KG1 (cell line): ENCODE measurements around the gene NEK4.
"Not testable (repeated sequence)": the region's sequence is repeated elsewhere in the genome, so short reads cannot be mapped to it uniquely, and the experiment has no call there.

Experiments used
- DNase-seq: peaks from one replicate; lab custom pipeline; 2025; lab: John Stamatoyannopoulos, UW

The NEK4 gene

GRCh38 chr3:52777959-52778805 lies 7.4 kb upstream of the NEK4 start:
- DNase-seq, result no peak

- DNase-seq, result no peak
These were observed 6.6 kb upstream of the NEK4 start, which contains the start of gene ITIH1 for GRCh38 chr3:52777127-52777958. ITIH1 (plus strand) TSS chr3:52777599; CDS start chr3:52777616, 17 bp downstream.

- DNase-seq, result not testable (repeated sequence)
These were observed 5.7 kb upstream of the NEK4 start for GRCh38 chr3:52776486-52776885.

GRCh38 chr3:52775877-52776276 lies 5.1 kb upstream of the NEK4 start:
- DNase-seq, result no peak

GRCh38 chr3:52774901-52775864 lies 4.4 kb upstream of the NEK4 start:
- DNase-seq, result no peak

GRCh38 chr3:52774066-52774713 lies 3.5 kb upstream of the NEK4 start:
- no peak for DNase-seq

GRCh38 chr3:52773361-52774065 lies 2.8 kb upstream of the NEK4 start:
- no peak for DNase-seq

- no peak for DNase-seq
These were observed 962 bp upstream of the NEK4 start for GRCh38 chr3:52771702-52772101.

- no peak for DNase-seq
These were observed 568 bp upstream of the NEK4 start for GRCh38 chr3:52771334-52771681.

GRCh38 chr3:52769786-52770455 lies 819 bp downstream of the NEK4 start:
- no peak for DNase-seq

- DNase-seq, result no peak
These were observed 7.3 kb downstream of the NEK4 start for GRCh38 chr3:52763466-52763865.

GRCh38 chr3:52756141-52756540 lies 14.6 kb downstream of the NEK4 start:
- DNase-seq, result no peak

- no peak for DNase-seq
These were observed 16.4 kb downstream of the NEK4 start for GRCh38 chr3:52754373-52754772.

- no peak for DNase-seq
These were observed 18.6 kb downstream of the NEK4 start for GRCh38 chr3:52752045-52752660.

GRCh38 chr3:52743721-52744120 lies 27.0 kb downstream of the NEK4 start:
- no peak for DNase-seq

- DNase-seq, result no peak
These were observed 27.6 kb downstream of the NEK4 start for GRCh38 chr3:52743152-52743551.

GRCh38 chr3:52742418-52743041 lies 28.2 kb downstream of the NEK4 start:
- no peak for DNase-seq

- DNase-seq, result no peak
These were observed 31.0 kb downstream of the NEK4 start for GRCh38 chr3:52739730-52740129.

GRCh38 chr3:52733256-52733891 lies 37.4 kb downstream of the NEK4 start:
- DNase-seq, result no peak
